ENCODE measurements around the gene HTRA1. TPM values are rescaled to one million over a fixed set of nuclear protein-coding genes. Genes with fewer than 3 reads are reported as not detected.

The HTRA1 gene
- total and polyA plus RNA-seq, 10 donors = 18.3 to 63.7 (median 35.3) TPM

DNA sequence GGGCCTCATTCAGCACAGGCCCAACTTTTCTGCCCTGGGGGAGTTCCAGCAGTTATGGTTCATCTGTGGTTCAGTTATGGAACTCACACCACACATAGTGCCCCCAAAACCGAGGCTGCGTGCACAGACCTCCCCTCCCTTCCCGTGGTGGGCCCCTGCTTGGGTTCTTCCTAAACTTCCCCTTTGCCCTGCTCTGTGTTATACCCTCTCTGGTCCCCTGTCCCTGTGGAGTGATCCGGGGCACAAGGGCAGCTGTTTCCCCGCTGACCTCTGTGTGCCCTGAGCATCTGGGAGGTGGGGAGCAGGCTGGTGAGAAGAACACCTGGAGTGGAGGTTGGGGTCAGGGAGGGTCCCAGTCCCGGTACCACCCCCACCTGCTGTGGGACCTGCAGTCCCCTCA, 39.4 kb downstream of the HTRA1 start:
- Histone ChIP-seq H3K27me3 (replicated peaks in 1 of 7) (peaks cover 0 to 3% (median 0%) of the 10 kb centered on the region in 7 donors), H3K4me3 (no peak overlapping the region), H3K36me3 (no peaks in the 10 kb centered on the region), H3K27ac (peak overlapping the region in 3 of 8 donors; percentile 2 to 17 (median 3)), H3K4me1 (peaks cover 0 to 13% (median 2%) of the 10 kb centered on the region in 6 donors), H3K9me3 (no peaks in the 10 kb centered on the region)
- WGBS, 5 donors = 79 to 88% (median 81%) methylated on average over 5 to 6 of the region's 6 CpGs
- intact Hi-C loops (cut with DNase I; ENCODE audit: low total_unique reads) = no loop called here
- no peak for DNase-seq
- no peak for TF ChIP-seq POLR2A (IDR thresholded peaks at IDR 0.05)
- no peak for TF ChIP-seq POLR2AphosphoS5 (IDR thresholded peaks at IDR 0.05)
- TF ChIP-seq, protein P1, sequence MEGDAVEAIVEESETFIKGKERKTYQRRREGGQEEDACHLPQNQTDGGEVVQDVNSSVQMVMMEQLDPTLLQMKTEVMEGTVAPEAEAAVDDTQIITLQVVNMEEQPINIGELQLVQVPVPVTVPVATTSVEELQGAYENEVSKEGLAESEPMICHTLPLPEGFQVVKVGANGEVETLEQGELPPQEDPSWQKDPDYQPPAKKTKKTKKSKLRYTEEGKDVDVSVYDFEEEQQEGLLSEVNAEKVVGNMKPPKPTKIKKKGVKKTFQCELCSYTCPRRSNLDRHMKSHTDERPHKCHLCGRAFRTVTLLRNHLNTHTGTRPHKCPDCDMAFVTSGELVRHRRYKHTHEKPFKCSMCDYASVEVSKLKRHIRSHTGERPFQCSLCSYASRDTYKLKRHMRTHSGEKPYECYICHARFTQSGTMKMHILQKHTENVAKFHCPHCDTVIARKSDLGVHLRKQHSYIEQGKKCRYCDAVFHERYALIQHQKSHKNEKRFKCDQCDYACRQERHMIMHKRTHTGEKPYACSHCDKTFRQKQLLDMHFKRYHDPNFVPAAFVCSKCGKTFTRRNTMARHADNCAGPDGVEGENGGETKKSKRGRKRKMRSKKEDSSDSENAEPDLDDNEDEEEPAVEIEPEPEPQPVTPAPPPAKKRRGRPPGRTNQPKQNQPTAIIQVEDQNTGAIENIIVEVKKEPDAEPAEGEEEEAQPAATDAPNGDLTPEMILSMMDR (IDR thresholded peaks at IDR 0.05 in 8 of 11, conservative IDR thresholded peaks at IDR 0.05 in 3 of 11) = no peak

DNA sequence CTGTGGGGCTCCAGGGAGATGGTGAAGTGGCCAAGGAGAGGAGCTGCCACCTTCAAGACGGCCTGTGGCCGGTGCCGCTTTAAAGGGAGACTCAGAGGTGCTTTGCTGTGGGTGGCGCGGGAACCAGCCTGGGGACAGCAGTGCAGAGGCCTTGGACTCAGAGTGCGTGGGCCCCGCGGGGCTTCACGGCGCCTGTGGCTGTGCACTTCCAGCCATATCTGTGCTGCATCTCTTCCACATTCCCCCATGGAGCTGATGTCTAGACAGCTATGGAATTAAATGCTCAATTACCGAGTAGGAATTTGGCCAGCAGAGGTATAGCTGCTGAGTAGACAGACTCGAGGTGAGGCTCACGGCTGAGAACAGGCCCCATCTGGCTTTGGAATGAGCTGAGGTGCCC, 41.7 kb downstream of the HTRA1 start:
- no peaks in the 10 kb centered on the region for H3K9me3 ChIP-seq
- no peak for DNase-seq

DNA sequence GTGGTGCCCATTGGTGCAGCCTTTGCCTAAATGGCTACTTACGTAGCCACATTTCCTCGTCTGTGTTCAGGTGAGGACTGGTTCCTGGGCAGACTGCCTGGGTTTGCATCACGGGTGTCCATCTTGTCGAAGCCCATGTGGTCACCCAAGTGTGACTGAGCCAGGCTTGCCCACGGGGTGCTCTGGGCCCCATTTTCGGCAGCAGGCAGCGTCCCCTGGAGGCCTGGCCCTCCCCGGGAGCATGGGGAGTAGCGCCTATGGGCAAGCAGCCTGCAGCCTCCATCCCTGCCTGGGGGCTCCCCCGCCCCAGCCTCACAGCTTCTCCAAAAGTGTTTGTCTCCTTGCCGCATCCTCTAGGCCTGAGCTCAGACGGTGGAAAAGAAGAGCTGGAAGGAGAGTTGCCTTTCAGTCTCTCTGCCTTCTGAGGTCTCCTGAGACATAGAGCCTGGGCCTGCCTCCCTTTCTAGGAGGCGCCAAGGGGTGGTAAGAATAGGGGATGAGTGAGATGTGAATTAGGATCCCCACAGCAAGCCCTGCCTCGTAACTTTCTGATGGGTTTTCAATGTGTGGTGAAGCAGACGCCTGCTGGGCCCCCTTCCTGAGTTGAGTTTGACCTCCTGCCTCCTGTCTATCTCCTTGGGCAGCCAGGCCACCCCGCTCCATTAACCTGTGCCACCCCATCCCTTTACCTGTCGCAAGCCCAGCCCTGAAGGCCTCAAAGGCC, 42.7 kb downstream of the HTRA1 start:
- TF ChIP-seq, protein P1 (IDR thresholded peaks at IDR 0.05 in 8 of 11, conservative IDR thresholded peaks at IDR 0.05 in 3 of 11) = no peak
- TF ChIP-seq POLR2A (IDR thresholded peaks at IDR 0.05) (no peak), POLR2AphosphoS5 (IDR thresholded peaks at IDR 0.05) (no peak)
- H3K4me1 ChIP-seq = peaks cover 0 to 6% (median 1%) of the 10 kb centered on the region in 6 donors
- peak overlapping the region in 2 of 8 donors; percentile 10 to 21 for H3K27ac ChIP-seq

More for the DNA sequence above, 41.7 kb downstream of the HTRA1 start:
- no peaks in the 10 kb centered on the region for H3K27me3 ChIP-seq (replicated peaks in 1 of 7)
- H3K27ac ChIP-seq = no peak overlapping the region
- intact Hi-C loops (cut with DNase I; ENCODE audit: low total_unique reads) = no loop called here
- 92 to 94% (median 93%) methylated on average over 13 of the region's 13 CpGs for WGBS, 5 donors
- peaks cover 0 to 8% (median 2%) of the 10 kb centered on the region in 6 donors for H3K4me1 ChIP-seq
- no peak overlapping the region for H3K4me3 ChIP-seq
- no peaks in the 10 kb centered on the region for H3K36me3 ChIP-seq
- TF ChIP-seq, protein P1 (IDR thresholded peaks at IDR 0.05 in 8 of 11, conservative IDR thresholded peaks at IDR 0.05 in 3 of 11) = no peak
- no peak for TF ChIP-seq POLR2AphosphoS5 (IDR thresholded peaks at IDR 0.05)

DNA sequence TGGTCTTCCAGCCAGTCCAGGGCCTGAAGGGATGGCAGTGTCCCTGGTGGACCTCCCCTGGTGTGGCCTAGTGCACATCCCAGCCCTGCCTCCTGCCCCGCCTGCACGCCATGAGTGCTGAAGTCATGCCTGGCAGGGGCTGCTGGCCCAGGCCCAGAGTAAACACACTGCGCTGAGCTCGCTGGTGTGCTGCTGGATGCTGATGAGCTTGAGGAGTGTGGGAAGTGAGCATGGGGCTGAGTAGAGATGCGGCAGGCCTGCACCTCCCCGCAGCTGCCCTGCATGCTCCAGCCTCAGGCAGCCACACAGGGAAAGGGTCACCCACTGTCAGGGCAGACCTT, 43.2 kb downstream of the HTRA1 start:
- peak; percentile 36 to 78 (median 59) for TF ChIP-seq POLR2AphosphoS5 (IDR thresholded peaks at IDR 0.05)
- TF ChIP-seq, protein P1 (IDR thresholded peaks at IDR 0.05 in 8 of 11, conservative IDR thresholded peaks at IDR 0.05 in 3 of 11) = no peak
- peak overlapping the region in 3 of 8 donors; percentile 10 to 24 (median 21) for H3K27ac ChIP-seq
- no peak overlapping the region for H3K4me3 ChIP-seq
- intact Hi-C loops (cut with DNase I; ENCODE audit: low total_unique reads) = no loop called here
- WGBS, 5 donors = 62 to 71% (median 67%) methylated on average over 3 to 6 of the region's 6 CpGs
- H3K4me1 ChIP-seq = peaks cover 0 to 3% (median 0%) of the 10 kb centered on the region in 6 donors
- no peak for DNase-seq
- no peaks in the 10 kb centered on the region for H3K27me3 ChIP-seq (replicated peaks in 1 of 7)
- H3K9me3 ChIP-seq = no peaks in the 10 kb centered on the region
- H3K36me3 ChIP-seq = no peaks in the 10 kb centered on the region

More for the DNA sequence above, 42.7 kb downstream of the HTRA1 start:
- Histone ChIP-seq H3K36me3 (no peaks in the 10 kb centered on the region), H3K4me3 (no peak overlapping the region), H3K27me3 (replicated peaks in 1 of 7) (no peaks in the 10 kb centered on the region), H3K9me3 (no peaks in the 10 kb centered on the region)
- intact Hi-C loops (cut with DNase I; ENCODE audit: low total_unique reads) = no loop called here
- WGBS, 5 donors = 81 to 92% (median 90%) methylated on average over 11 to 17 of the region's 17 CpGs
- no peak for DNase-seq
